HCT116 (cell line): ENCODE results near the gene NTSR2.

ENCODE experiments used
- EGR1 ChIP-seq: IDR thresholded peaks from 2 replicates; pipeline ENCODE4 v1.6.1; 2012; ENCODE audit warnings: low read depth
- EZH2 ChIP-seq: fragments of 200-600 bp; sonication (generic); IDR thresholded peaks from 2 replicates; pipeline ENCODE4 v1.6.1; 2017; ENCODE audit warnings: antibody characterized with exemption, mixed run types
- EZH2phosphoT487 ChIP-seq: fragments of 200-600 bp; IDR thresholded peaks from 2 replicates; pipeline ENCODE4 v1.6.1; 2018; ENCODE audit warnings: antibody characterized with exemption, borderline replicate concordance
- MAX ChIP-seq: IDR thresholded peaks from 2 replicates; pipeline ENCODE4 v1.6.1; 2012
- POLR2A ChIP-seq: IDR thresholded peaks from 2 replicates; pipeline ENCODE4 v1.7.0; 2011; ENCODE audit warnings: borderline replicate concordance; ENCODE audit not compliant: insufficient read depth, insufficient read length; ENCODE audit errors: extremely low read depth
- POLR2AphosphoS5 ChIP-seq: IDR thresholded peaks from 2 replicates; pipeline ENCODE4 v1.6.1; 2011; ENCODE audit warnings: mild to moderate bottlenecking, low read depth, low read length, moderate library complexity
- RAD21 ChIP-seq: IDR thresholded peaks from 2 replicates; pipeline ENCODE4 v1.6.1; 2012; ENCODE audit warnings: low read depth, mild to moderate bottlenecking
- ZNF274 ChIP-seq: fragments of 200-500 bp; sonication (Bioruptor generic); IDR thresholded peaks from 2 replicates; pipeline ENCODE4 v1.6.1; 2014; ENCODE audit warnings: mild to moderate bottlenecking, low read depth, low read length, inconsistent platforms

GRCh38 chr2:11681722-11682589, 12.0 kb upstream of the NTSR2 start:
- TF ChIP-seq EZH2phosphoT487 (no peak), MAX (no peak), POLR2AphosphoS5 (no peak), EZH2 (no peak), ZNF274 (no peak), EGR1 (no peak), POLR2A (no peak), RAD21 (peak; percentile 83)
